ENCODE measurements around the gene GSDME.

DNA sequence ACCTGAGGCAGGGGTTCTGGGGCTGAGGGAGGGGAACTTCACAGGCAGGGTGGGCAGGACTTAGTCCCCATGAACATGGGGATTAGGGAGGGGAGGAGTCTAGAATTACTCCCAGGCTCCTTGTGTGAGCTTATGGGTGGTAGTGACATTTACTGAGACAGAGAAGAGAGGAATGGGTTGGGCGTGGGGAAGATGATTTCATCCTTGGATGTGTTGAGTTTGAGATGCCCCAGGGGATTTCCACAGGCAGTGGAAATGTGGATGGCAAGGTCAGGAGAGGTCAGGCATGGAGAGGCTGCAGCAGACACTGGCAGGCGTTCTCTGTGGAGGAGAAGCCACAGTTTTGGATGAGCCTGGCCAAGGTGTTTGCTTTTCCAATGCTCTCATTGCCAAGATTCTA is 26.4 kb upstream of the GSDME start:
- TF ChIP-seq PPARA (CRISPR knock-in tag; IDR thresholded peaks at IDR 0.05; ENCODE audit: borderline replicate concordance) (no peak), ARNTL (CRISPR knock-in tag; IDR thresholded peaks at IDR 0.05; ENCODE audit: borderline replicate concordance, low read depth) (no peak), TOX (CRISPR knock-in tag; IDR thresholded peaks at IDR 0.05; ENCODE audit: borderline replicate concordance) (no peak), ZFP30 (CRISPR knock-in tag; IDR thresholded peaks at IDR 0.05) (no peak), ZFP3 (CRISPR knock-in tag; IDR thresholded peaks at IDR 0.05) (no peak), TCF4 (CRISPR knock-in tag; IDR thresholded peaks at IDR 0.05; ENCODE audit: borderline replicate concordance) (no peak)
- TF ChIP-seq, protein P1, sequence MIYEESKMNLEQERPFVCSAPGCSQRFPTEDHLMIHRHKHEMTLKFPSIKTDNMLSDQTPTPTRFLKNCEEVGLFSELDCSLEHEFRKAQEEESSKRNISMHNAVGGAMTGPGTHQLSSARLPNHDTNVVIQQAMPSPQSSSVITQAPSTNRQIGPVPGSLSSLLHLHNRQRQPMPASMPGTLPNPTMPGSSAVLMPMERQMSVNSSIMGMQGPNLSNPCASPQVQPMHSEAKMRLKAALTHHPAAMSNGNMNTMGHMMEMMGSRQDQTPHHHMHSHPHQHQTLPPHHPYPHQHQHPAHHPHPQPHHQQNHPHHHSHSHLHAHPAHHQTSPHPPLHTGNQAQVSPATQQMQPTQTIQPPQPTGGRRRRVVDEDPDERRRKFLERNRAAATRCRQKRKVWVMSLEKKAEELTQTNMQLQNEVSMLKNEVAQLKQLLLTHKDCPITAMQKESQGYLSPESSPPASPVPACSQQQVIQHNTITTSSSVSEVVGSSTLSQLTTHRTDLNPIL (CRISPR knock-in tag; IDR thresholded peaks at IDR 0.05; ENCODE audit: low read depth), result no peak
- TF ChIP-seq, protein P2, sequence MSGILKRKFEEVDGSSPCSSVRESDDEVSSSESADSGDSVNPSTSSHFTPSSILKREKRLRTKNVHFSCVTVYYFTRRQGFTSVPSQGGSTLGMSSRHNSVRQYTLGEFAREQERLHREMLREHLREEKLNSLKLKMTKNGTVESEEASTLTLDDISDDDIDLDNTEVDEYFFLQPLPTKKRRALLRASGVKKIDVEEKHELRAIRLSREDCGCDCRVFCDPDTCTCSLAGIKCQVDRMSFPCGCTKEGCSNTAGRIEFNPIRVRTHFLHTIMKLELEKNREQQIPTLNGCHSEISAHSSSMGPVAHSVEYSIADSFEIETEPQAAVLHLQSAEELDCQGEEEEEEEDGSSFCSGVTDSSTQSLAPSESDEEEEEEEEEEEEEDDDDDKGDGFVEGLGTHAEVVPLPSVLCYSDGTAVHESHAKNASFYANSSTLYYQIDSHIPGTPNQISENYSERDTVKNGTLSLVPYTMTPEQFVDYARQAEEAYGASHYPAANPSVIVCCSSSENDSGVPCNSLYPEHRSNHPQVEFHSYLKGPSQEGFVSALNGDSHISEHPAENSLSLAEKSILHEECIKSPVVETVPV (CRISPR knock-in tag; IDR thresholded peaks at IDR 0.05), result no peak

All from SK-N-SH treated with all-trans-retinoic acid at 6 μM for 48 hours (cell line).